Ovary (tissue), 9 donors: ENCODE data around the gene C8A. TPM values are rescaled to one million over a fixed set of nuclear protein-coding genes. Genes with fewer than 3 reads are reported as not detected.

Experiments
- DNase-seq, 5 donors: peaks; one replicate each; pipeline ENCODE4 v3.0.0-alpha.2; 2019 to 2020
- H3K27ac ChIP-seq, 2 donors: fragments of 200-600 bp; one replicate each; pipeline versions ENCODE4 v1.5.1 to v1.8.0; 2019 to 2022
- H3K27me3 ChIP-seq: fragments of 200-600 bp; one replicate; pipeline ENCODE4 v1.8.0; 2022
- H3K36me3 ChIP-seq: fragments of 200-600 bp; sonication (generic); one replicate; pipeline ENCODE4 v1.5.1; 2019
- H3K4me1 ChIP-seq: one replicate; pipeline ENCODE4 v1.8.1; 2013; ENCODE audit warnings: mild to moderate bottlenecking, moderate library complexity; ENCODE audit not compliant: insufficient read depth
- H3K4me3 ChIP-seq: fragments of 200-600 bp; sonication (generic); one replicate; pipeline ENCODE4 v1.5.1; 2017
- H3K9me3 ChIP-seq, 2 donors: fragments of 200-600 bp in 1 of 2; sonication (generic) in 1 of 2; one replicate each; pipeline versions ENCODE4 v1.5.1 to v1.8.1; 2013 to 2019; ENCODE audit warnings: mild to moderate bottlenecking in 1 of 2, moderate library complexity in 1 of 2
- CTCF ChIP-seq, 3 donors: fragments of 450-650 bp in 2 of 3; fragments of 200-600 bp in 1 of 3; IDR thresholded peaks; one replicate each; pipeline versions ENCODE4 v1.5.1 to v1.8.0; 2016 to 2022; ENCODE audit warnings: antibody characterized with exemption in 3 of 3, mild to moderate bottlenecking in 1 of 3
- EP300 ChIP-seq: sonication (generic); formaldehyde crosslinking; IDR thresholded peaks from one replicate; pipeline ENCODE4 v1.6.1; 2017; ENCODE audit warnings: antibody characterized with exemption
- POLR2A ChIP-seq: fragments of 450-650 bp; IDR thresholded peaks from one replicate; pipeline ENCODE4 v1.6.1; 2017; ENCODE audit warnings: antibody characterized with exemption, mild to moderate bottlenecking, moderate library complexity
- WGBS, 3 donors: extraction: QIAGEN DNeasy Blood & Tissue Kit in 1 of 3; methylation state at CpG; one replicate each; pipeline versions ENCODE4 v1.1.5 to v1.1.7; 2013 to 2017; 5-methylcytosine and 5-hydroxymethylcytosine counted together
- intact Hi-C, 4 donors: fragments of 100-400 bp; cut with DNase I; formaldehyde crosslinking; loops; one replicate each; pipeline versions ENCODE4 v1.11.0 to v1.15.1; 2022 to 2023
- polyA plus RNA-seq, 2 donors: library from polyadenylated mRNA; stranded (reverse); fragments of 200-250 nt in 1 of 2; fragments of 350-450 nt in 1 of 2; fragmentation: Illumina TruSeq in 1 of 2; extraction: RNeasy Lipid Tissue Mini Kit (QIAGEN cat#74804) in 1 of 2; gene quantifications; one replicate each; pipeline ENCODE4 v1.2.3, GENCODE V29; 2013 to 2014
- total RNA-seq, 7 donors: library from RNA; depleted of rRNA in 2 of 7; stranded (reverse); fragments of >200 nt in 2 of 7; fragmentation: NEBNext Ultra II Directional in 3 of 7; extraction: Animal tissue kit (Norgen Biotek cat#: 25700) in 3 of 7; gene quantifications; one replicate each; pipeline versions ENCODE4 v1.1.0 to v1.2.4, GENCODE V29; 2016 to 2023
- donor health status: DM: no; HTN: no; CAD: no; lungs with moderate emphysema.
- donor health status: DM: no; HTN: no; CAD: no.
- donor health status: Bipolar disorder and iron deficiency.
- donor health status: DM: yes; HTN: yes; CAD: no.
- donor health status: DM: no; HTN: no; CAD: no.
- donor health status: DM: yes; HTN: yes; CAD: no.

C8A gene
- total and polyA plus RNA-seq, 9 donors: 0.08 TPM; not detected in 8

GRCh38 chr1:56904663-56905397 lies 50.2 kb downstream of the C8A start:
- Histone ChIP-seq H3K27me3 (no peaks in the 10 kb centered on the region), H3K9me3 (no peaks in the 10 kb centered on the region), H3K4me3 (no peak overlapping the region), H3K27ac (no peak overlapping the region), H3K4me1 (no peaks in the 10 kb centered on the region), H3K36me3 (no peaks in the 10 kb centered on the region)
- no peak for TF ChIP-seq EP300
- TF ChIP-seq CTCF (IDR thresholded peaks at IDR 0.05): no peak
- no peak for TF ChIP-seq POLR2A
- WGBS, 3 donors: 38 to 49% (median 42%) methylated on average over 2 of the region's 2 CpGs
- intact Hi-C loops: no loop called here
- no peak for DNase-seq

DNA sequence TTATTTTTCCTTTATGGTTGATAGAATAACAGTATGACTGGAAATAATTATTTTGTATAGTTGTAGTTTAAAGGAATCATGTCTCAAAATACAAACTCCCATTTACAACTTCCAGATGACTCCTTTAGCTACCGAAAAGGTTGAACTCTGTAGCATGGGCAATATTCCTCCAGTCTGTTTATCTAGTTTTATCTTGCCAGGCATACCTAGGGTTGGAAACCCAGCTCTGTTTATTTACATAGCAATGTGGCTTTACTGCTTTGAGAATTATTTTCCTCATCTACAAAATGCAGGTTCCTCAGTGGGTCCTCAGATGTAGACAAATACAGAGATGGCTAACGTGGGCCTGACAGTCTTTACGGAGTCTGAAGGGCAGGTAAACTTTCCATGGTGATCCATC lies 51.1 kb downstream of the C8A start:
- no peak overlapping the region for H3K27ac ChIP-seq
- no peaks in the 10 kb centered on the region for H3K9me3 ChIP-seq
- H3K4me3 ChIP-seq: no peak overlapping the region
- DNase-seq: no peak
- TF ChIP-seq EP300 (no peak), POLR2A (no peak), CTCF (IDR thresholded peaks at IDR 0.05) (no peak)
- 82 to 88% (median 85%) methylated on average over 3 of the region's 3 CpGs for WGBS, 3 donors
- no peaks in the 10 kb centered on the region for H3K27me3 ChIP-seq
- no peaks in the 10 kb centered on the region for H3K36me3 ChIP-seq
- H3K4me1 ChIP-seq: no peaks in the 10 kb centered on the region
- intact Hi-C loops: no loop called here

GRCh38 chr1:56908619-56909221 lies 54.1 kb downstream of the C8A start:
- Histone ChIP-seq H3K4me1 (no peaks in the 10 kb centered on the region), H3K4me3 (no peak overlapping the region), H3K27ac (no peak overlapping the region), H3K27me3 (no peaks in the 10 kb centered on the region), H3K9me3 (no peaks in the 10 kb centered on the region), H3K36me3 (no peaks in the 10 kb centered on the region)
- DNase-seq: no peak
- 85 to 95% (median 90%) methylated on average over 1 of the region's 1 CpG for WGBS, 3 donors
- no peak for TF ChIP-seq CTCF (IDR thresholded peaks at IDR 0.05)
- TF ChIP-seq POLR2A: no peak
- TF ChIP-seq EP300: no peak
- intact Hi-C loops: no loop called here

DNA sequence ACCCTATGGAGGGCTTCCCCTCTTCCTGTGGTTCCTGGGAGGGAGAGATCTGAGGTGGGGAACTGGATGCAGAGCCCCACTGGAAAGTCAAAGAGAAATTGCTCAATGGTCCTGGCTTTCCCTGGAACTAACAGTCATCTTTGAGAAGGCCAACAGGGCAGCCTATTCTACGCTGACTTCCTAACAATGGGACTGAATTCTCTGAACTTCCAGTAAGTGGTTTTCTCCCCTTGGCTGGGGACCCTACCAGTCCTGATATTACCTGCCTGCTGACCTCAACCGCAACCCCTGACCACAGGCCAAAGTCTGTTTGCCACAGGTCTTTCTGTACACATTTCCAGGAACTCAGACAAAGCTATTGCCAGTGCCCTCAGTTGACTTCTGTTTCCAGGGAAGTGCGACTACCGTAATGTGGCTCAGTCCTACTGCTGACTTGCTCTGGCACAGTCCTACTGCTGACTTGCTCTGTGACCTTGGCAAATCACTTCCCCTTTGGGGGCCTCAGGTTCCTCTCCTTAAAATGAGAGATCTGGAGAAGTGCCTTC lies 55.9 kb downstream of the C8A start:
- no peaks in the 10 kb centered on the region for H3K4me1 ChIP-seq
- no peak for DNase-seq
- intact Hi-C loops: no loop called here
- no peak overlapping the region for H3K27ac ChIP-seq
- H3K27me3 ChIP-seq: no peaks in the 10 kb centered on the region
- no peak overlapping the region for H3K4me3 ChIP-seq
- TF ChIP-seq EP300 (no peak), CTCF (IDR thresholded peaks at IDR 0.05) (no peak), POLR2A (no peak)
- H3K36me3 ChIP-seq: no peaks in the 10 kb centered on the region
- 84 to 88% (median 84%) methylated on average over 4 of the region's 4 CpGs for WGBS, 3 donors
- no peaks in the 10 kb centered on the region for H3K9me3 ChIP-seq
